Peyer's patch (tissue), 4 donors: ENCODE measurements around the gene SLC30A5.

ENCODE experiments used
- POLR2A ChIP-seq, 2 donors: fragments of 450-650 bp; IDR thresholded peaks; one replicate each; pipeline ENCODE4 v1.5.1; 2017; ENCODE audit warnings: antibody characterized with exemption in 2 of 2, mild to moderate bottlenecking in 2 of 2, moderate library complexity in 2 of 2
- TF ChIP-seq, protein P1 (sequence below), 6 experiments: fragments of 450-650 bp in 4 of 6; fragments of 200-600 bp in 2 of 6; sonication (generic) in 1 of 6; IDR thresholded peaks; one replicate each; pipeline ENCODE4 v1.5.1; 2017 to 2019; ENCODE audit warnings: antibody characterized with exemption in 6 of 6, mild to moderate bottlenecking in 3 of 6, moderate library complexity in 1 of 6

DNA sequence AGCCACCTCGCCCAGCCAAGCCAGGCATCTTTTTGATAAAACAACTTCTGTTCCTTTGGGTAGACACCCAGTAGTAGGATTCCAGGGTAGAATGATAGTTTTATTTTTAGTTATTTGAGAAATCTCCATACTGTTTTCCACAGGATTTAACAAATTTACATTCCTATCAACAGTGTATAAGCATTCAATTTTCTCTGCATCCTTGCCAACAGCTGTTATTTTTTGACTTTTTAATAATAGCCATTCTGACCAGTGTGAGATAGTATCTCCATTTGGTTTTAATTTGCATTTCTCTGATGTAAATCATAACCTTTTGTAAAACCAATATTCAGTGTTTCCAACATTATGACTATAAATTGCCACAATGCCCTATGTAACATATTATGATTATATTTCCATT is 45.0 kb downstream of the SLC30A5 start:
- TF ChIP-seq, protein P1, sequence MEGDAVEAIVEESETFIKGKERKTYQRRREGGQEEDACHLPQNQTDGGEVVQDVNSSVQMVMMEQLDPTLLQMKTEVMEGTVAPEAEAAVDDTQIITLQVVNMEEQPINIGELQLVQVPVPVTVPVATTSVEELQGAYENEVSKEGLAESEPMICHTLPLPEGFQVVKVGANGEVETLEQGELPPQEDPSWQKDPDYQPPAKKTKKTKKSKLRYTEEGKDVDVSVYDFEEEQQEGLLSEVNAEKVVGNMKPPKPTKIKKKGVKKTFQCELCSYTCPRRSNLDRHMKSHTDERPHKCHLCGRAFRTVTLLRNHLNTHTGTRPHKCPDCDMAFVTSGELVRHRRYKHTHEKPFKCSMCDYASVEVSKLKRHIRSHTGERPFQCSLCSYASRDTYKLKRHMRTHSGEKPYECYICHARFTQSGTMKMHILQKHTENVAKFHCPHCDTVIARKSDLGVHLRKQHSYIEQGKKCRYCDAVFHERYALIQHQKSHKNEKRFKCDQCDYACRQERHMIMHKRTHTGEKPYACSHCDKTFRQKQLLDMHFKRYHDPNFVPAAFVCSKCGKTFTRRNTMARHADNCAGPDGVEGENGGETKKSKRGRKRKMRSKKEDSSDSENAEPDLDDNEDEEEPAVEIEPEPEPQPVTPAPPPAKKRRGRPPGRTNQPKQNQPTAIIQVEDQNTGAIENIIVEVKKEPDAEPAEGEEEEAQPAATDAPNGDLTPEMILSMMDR (IDR thresholded peaks at IDR 0.05) = no peak
- no peak for TF ChIP-seq POLR2A (IDR thresholded peaks at IDR 0.05)
